ENCODE data around the gene CDH23.

CDH23 gene

GRCh38 chr10:71613877-71614276 is 217.2 kb downstream of the CDH23 start:
- Histone ChIP-seq H3F3A (ENCODE audit: control insufficient read depth, insufficient read depth) (no peaks in the 10 kb centered on the region), H3K9me3 (ENCODE audit: control insufficient read depth, insufficient read depth, low read length) (no peaks in the 10 kb centered on the region), H3K36me3 (ENCODE audit: control insufficient read depth, low read length) (no peaks in the 10 kb centered on the region), H3K4me3 (ENCODE audit: low read length) (no peak overlapping the region), H3K79me2 (ENCODE audit: control insufficient read depth, low read length) (no peaks in the 10 kb centered on the region), H3K9me2 (replicated peaks; ENCODE audit: control insufficient read depth, low read length) (no peaks in the 10 kb centered on the region), H3K4me2 (ENCODE audit: low read length) (no peak overlapping the region), H4K20me1 (ENCODE audit: control insufficient read depth, insufficient read depth, low read depth, low read length) (no peaks in the 10 kb centered on the region), H3K27me3 (ENCODE audit: control insufficient read depth, low read length) (peaks cover 13% of the 10 kb centered on the region), H3K4me1 (ENCODE audit: control insufficient read depth, low read length) (no peaks in the 10 kb centered on the region), H3K27ac (ENCODE audit: low read depth, low read length) (no peak overlapping the region)
- no peak for TF ChIP-seq EZH2phosphoT487 (IDR thresholded peaks at IDR 0.05; ENCODE audit: borderline replicate concordance, low read length)
- TF ChIP-seq, protein P1, sequence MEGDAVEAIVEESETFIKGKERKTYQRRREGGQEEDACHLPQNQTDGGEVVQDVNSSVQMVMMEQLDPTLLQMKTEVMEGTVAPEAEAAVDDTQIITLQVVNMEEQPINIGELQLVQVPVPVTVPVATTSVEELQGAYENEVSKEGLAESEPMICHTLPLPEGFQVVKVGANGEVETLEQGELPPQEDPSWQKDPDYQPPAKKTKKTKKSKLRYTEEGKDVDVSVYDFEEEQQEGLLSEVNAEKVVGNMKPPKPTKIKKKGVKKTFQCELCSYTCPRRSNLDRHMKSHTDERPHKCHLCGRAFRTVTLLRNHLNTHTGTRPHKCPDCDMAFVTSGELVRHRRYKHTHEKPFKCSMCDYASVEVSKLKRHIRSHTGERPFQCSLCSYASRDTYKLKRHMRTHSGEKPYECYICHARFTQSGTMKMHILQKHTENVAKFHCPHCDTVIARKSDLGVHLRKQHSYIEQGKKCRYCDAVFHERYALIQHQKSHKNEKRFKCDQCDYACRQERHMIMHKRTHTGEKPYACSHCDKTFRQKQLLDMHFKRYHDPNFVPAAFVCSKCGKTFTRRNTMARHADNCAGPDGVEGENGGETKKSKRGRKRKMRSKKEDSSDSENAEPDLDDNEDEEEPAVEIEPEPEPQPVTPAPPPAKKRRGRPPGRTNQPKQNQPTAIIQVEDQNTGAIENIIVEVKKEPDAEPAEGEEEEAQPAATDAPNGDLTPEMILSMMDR (IDR thresholded peaks at IDR 0.05; ENCODE audit: low read depth, low read length, poor library complexity, severe bottlenecking) = no peak

- peaks cover 13% of the 10 kb centered on the region for H3K27me3 ChIP-seq (ENCODE audit: control insufficient read depth, low read length)
- no peak for TF ChIP-seq EZH2phosphoT487 (IDR thresholded peaks at IDR 0.05; ENCODE audit: borderline replicate concordance, low read length)
- TF ChIP-seq, protein P1 (IDR thresholded peaks at IDR 0.05; ENCODE audit: low read depth, low read length, poor library complexity, severe bottlenecking) = no peak
Observed at GRCh38 chr10:71614946-71615345, 218.2 kb downstream of the CDH23 start.

GRCh38 chr10:71615538-71616329 is 219.0 kb downstream of the CDH23 start:
- H3K27me3 ChIP-seq (ENCODE audit: control insufficient read depth, low read length) = peaks cover 13% of the 10 kb centered on the region
- no peaks in the 10 kb centered on the region for H3K4me1 ChIP-seq (ENCODE audit: control insufficient read depth, low read length)
- no peaks in the 10 kb centered on the region for H3K9me2 ChIP-seq (replicated peaks; ENCODE audit: control insufficient read depth, low read length)
- H4K20me1 ChIP-seq (ENCODE audit: control insufficient read depth, insufficient read depth, low read depth, low read length) = no peaks in the 10 kb centered on the region
- no peak overlapping the region for H3K4me3 ChIP-seq (ENCODE audit: low read length)
- no peaks in the 10 kb centered on the region for H3K9me3 ChIP-seq (ENCODE audit: control insufficient read depth, insufficient read depth, low read length)
- TF ChIP-seq, protein P1 (IDR thresholded peaks at IDR 0.05; ENCODE audit: low read depth, low read length, poor library complexity, severe bottlenecking) = no peak
- TF ChIP-seq EZH2phosphoT487 (IDR thresholded peaks at IDR 0.05; ENCODE audit: borderline replicate concordance, low read length) = no peak
- H3F3A ChIP-seq (ENCODE audit: control insufficient read depth, insufficient read depth) = no peaks in the 10 kb centered on the region
- H3K4me2 ChIP-seq (ENCODE audit: low read length) = no peak overlapping the region
- H3K79me2 ChIP-seq (ENCODE audit: control insufficient read depth, low read length) = no peaks in the 10 kb centered on the region
- H3K27ac ChIP-seq (ENCODE audit: low read depth, low read length) = no peak overlapping the region
- H3K36me3 ChIP-seq (ENCODE audit: control insufficient read depth, low read length) = no peaks in the 10 kb centered on the region

More at GRCh38 chr10:71614946-71615345, 218.2 kb downstream of the CDH23 start:
- Histone ChIP-seq H3K9me2 (replicated peaks; ENCODE audit: control insufficient read depth, low read length) (no peaks in the 10 kb centered on the region), H3F3A (ENCODE audit: control insufficient read depth, insufficient read depth) (no peaks in the 10 kb centered on the region), H3K4me3 (ENCODE audit: low read length) (no peak overlapping the region), H3K79me2 (ENCODE audit: control insufficient read depth, low read length) (no peaks in the 10 kb centered on the region), H4K20me1 (ENCODE audit: control insufficient read depth, insufficient read depth, low read depth, low read length) (no peaks in the 10 kb centered on the region), H3K4me1 (ENCODE audit: control insufficient read depth, low read length) (no peaks in the 10 kb centered on the region), H3K4me2 (ENCODE audit: low read length) (no peak overlapping the region), H3K27ac (ENCODE audit: low read depth, low read length) (no peak overlapping the region), H3K9me3 (ENCODE audit: control insufficient read depth, insufficient read depth, low read length) (no peaks in the 10 kb centered on the region), H3K36me3 (ENCODE audit: control insufficient read depth, low read length) (no peaks in the 10 kb centered on the region)
